ENCODE measurements around the gene SV2C.

Gene SV2C

GRCh38 chr5:76351577-76351976 lies 268.4 kb downstream of the SV2C start:
- Histone ChIP-seq H3K4me2 (ENCODE audit: low read depth, low read length, poor library complexity, severe bottlenecking) (peak overlapping the region; percentile 55), H3K36me3 (ENCODE audit: low read length) (no peaks in the 10 kb centered on the region), H3K79me2 (ENCODE audit: insufficient read depth, low read length) (no peaks in the 10 kb centered on the region), H3K9me3 (ENCODE audit: insufficient read depth, low read length) (no peaks in the 10 kb centered on the region), H3K9ac (ENCODE audit: low read length) (no peak overlapping the region; the same call in 1 of the 2 replicates), H3F3A (ENCODE audit: insufficient read depth) (peaks cover 7% of the 10 kb centered on the region; the same call in 1 of the 2 replicates), H3K4me3 (ENCODE audit: insufficient read depth, low read length, poor library complexity, severe bottlenecking) (no peak overlapping the region), H3K9me2 (replicated peaks; ENCODE audit: insufficient read depth, low read length) (no peaks in the 10 kb centered on the region), H3K27me3 (ENCODE audit: low read length) (no peaks in the 10 kb centered on the region), H2AFZ (ENCODE audit: low read depth, low read length, severe bottlenecking) (no peak overlapping the region), H3K27ac (ENCODE audit: low read depth, low read length) (peak overlapping the region; percentile 92), H4K20me1 (ENCODE audit: low read depth, low read length) (no peaks in the 10 kb centered on the region)
- TF ChIP-seq EZH2phosphoT487 (conservative IDR thresholded peaks at IDR 0.05; ENCODE audit: low read length) (no peak), CTCF (IDR thresholded peaks at IDR 0.05; ENCODE audit: insufficient read depth, low read length, poor library complexity, severe bottlenecking) (no peak)

GRCh38 chr5:76356887-76357286 lies 273.7 kb downstream of the SV2C start:
- Histone ChIP-seq H3K9ac (ENCODE audit: low read length) (no peak overlapping the region), H3K4me3 (ENCODE audit: insufficient read depth, low read length, poor library complexity, severe bottlenecking) (no peak overlapping the region), H3K4me2 (ENCODE audit: low read depth, low read length, poor library complexity, severe bottlenecking) (no peak overlapping the region), H3K27me3 (ENCODE audit: low read length) (no peaks in the 10 kb centered on the region), H3F3A (ENCODE audit: insufficient read depth) (no peaks in the 10 kb centered on the region), H3K36me3 (ENCODE audit: low read length) (no peaks in the 10 kb centered on the region), H4K20me1 (ENCODE audit: low read depth, low read length) (no peaks in the 10 kb centered on the region), H3K79me2 (ENCODE audit: insufficient read depth, low read length) (no peaks in the 10 kb centered on the region), H3K9me2 (replicated peaks; ENCODE audit: insufficient read depth, low read length) (no peaks in the 10 kb centered on the region), H3K9me3 (ENCODE audit: insufficient read depth, low read length) (no peaks in the 10 kb centered on the region), H2AFZ (ENCODE audit: low read depth, low read length, severe bottlenecking) (no peak overlapping the region), H3K27ac (ENCODE audit: low read depth, low read length) (no peak overlapping the region)
- TF ChIP-seq CTCF (IDR thresholded peaks at IDR 0.05; ENCODE audit: insufficient read depth, low read length, poor library complexity, severe bottlenecking) (no peak), EZH2phosphoT487 (conservative IDR thresholded peaks at IDR 0.05; ENCODE audit: low read length) (no peak)

- H2AFZ ChIP-seq (ENCODE audit: low read depth, low read length, severe bottlenecking), result no peak overlapping the region
- no peak overlapping the region for H3K9ac ChIP-seq (ENCODE audit: low read length)
- no peaks in the 10 kb centered on the region for H3F3A ChIP-seq (ENCODE audit: insufficient read depth)
- no peaks in the 10 kb centered on the region for H3K79me2 ChIP-seq (ENCODE audit: insufficient read depth, low read length)
- no peaks in the 10 kb centered on the region for H3K9me2 ChIP-seq (replicated peaks; ENCODE audit: insufficient read depth, low read length)
- no peaks in the 10 kb centered on the region for H3K36me3 ChIP-seq (ENCODE audit: low read length)
- no peaks in the 10 kb centered on the region for H4K20me1 ChIP-seq (ENCODE audit: low read depth, low read length)
- H3K4me2 ChIP-seq (ENCODE audit: low read depth, low read length, poor library complexity, severe bottlenecking), result no peak overlapping the region
- TF ChIP-seq CTCF (IDR thresholded peaks at IDR 0.05; ENCODE audit: insufficient read depth, low read length, poor library complexity, severe bottlenecking) (no peak), EZH2phosphoT487 (conservative IDR thresholded peaks at IDR 0.05; ENCODE audit: low read length) (no peak)
- H3K27me3 ChIP-seq (ENCODE audit: low read length), result no peaks in the 10 kb centered on the region
- H3K27ac ChIP-seq (ENCODE audit: low read depth, low read length), result no peak overlapping the region
- no peaks in the 10 kb centered on the region for H3K9me3 ChIP-seq (ENCODE audit: insufficient read depth, low read length)
- H3K4me3 ChIP-seq (ENCODE audit: insufficient read depth, low read length, poor library complexity, severe bottlenecking), result no peak overlapping the region
Observed at GRCh38 chr5:76363352-76364225, 280.4 kb downstream of the SV2C start.

All from SU-DHL-6 (cell line).